GM23338 (cell line): Measurements from ENCODE around the gene SLC6A13. TPM values are rescaled to one million over a fixed set of nuclear protein-coding genes. Genes with fewer than 3 reads are reported as not detected.

ENCODE experiments used
- ATAC-seq: fragments of 200-7000 bp; cut with Tn5 transposase; 3 replicates; pipeline ENCODE4 v1.9.1; 2020
- DNase-seq: peaks from one replicate; pipeline ENCODE4 v3.0.0-alpha.2; 2015; ENCODE audit warnings: low spot score
- H2AFZ ChIP-seq: fragments of 200-600 bp; sonication (generic); 2 replicates; pipeline ENCODE4 v1.8.0; 2016; ENCODE audit warnings: antibody characterized with exemption, mild to moderate bottlenecking, moderate library complexity
- H3F3A ChIP-seq: fragments of 200-600 bp; sonication (generic); replicated peaks from 2 replicates; pipeline ENCODE4 v1.8.0; 2017; ENCODE audit warnings: antibody characterized with exemption, mixed run types, low read depth
- H3K27ac ChIP-seq: fragments of 200-600 bp; sonication (generic); 2 replicates; pipeline ENCODE4 v1.6.1; 2016; ENCODE audit warnings: low read depth
- H3K27me3 ChIP-seq: fragments of 200-600 bp; sonication (generic); 2 replicates; pipeline ENCODE4 v1.8.0; 2016; ENCODE audit warnings: mild to moderate bottlenecking, mixed run types, moderate library complexity; ENCODE audit not compliant: insufficient read depth
- H3K36me3 ChIP-seq: fragments of 200-600 bp; sonication (generic); 2 replicates; pipeline ENCODE4 v1.8.0; 2016; ENCODE audit warnings: mild to moderate bottlenecking; ENCODE audit not compliant: insufficient read depth
- H3K4me1 ChIP-seq: fragments of 200-600 bp; sonication (generic); 2 replicates; pipeline ENCODE4 v1.8.0; 2016; ENCODE audit warnings: mild to moderate bottlenecking, moderate library complexity; ENCODE audit not compliant: insufficient read depth
- H3K4me2 ChIP-seq: fragments of 200-600 bp; sonication (generic); 2 replicates; pipeline ENCODE4 v1.7.1; 2017; ENCODE audit warnings: mixed run types
- H3K4me3 ChIP-seq: fragments of 200-600 bp; sonication (generic); 2 replicates; pipeline ENCODE4 v1.6.1; 2016; ENCODE audit warnings: mixed run types
- H3K79me2 ChIP-seq: fragments of 200-600 bp; sonication (generic); replicated peaks from 2 replicates; pipeline ENCODE4 v1.8.0; 2017; ENCODE audit warnings: mild to moderate bottlenecking; ENCODE audit not compliant: insufficient read depth
- H3K9me2 ChIP-seq: fragments of 200-600 bp; sonication (generic); 2 replicates; pipeline ENCODE4 v1.8.0; 2017; ENCODE audit not compliant: insufficient read depth
- H4K20me1 ChIP-seq: fragments of 200-600 bp; sonication (generic); replicated peaks from 2 replicates; pipeline ENCODE4 v1.8.0; 2017; ENCODE audit warnings: mild to moderate bottlenecking; ENCODE audit not compliant: insufficient read depth
- H3K27ac Mint-ChIP-seq: 2 replicates; pipeline ENCODE4 v1.8.0; 2020; ENCODE audit warnings: inconsistent platforms, mild to moderate bottlenecking, moderate library complexity, mixed read lengths
- H3K27me3 Mint-ChIP-seq: 3 replicates; pipeline ENCODE4 v1.8.0; 2022; ENCODE audit warnings: low read depth, mild to moderate bottlenecking, moderate library complexity, mixed read lengths, inconsistent platforms; ENCODE audit not compliant: insufficient read depth, poor library complexity
- H3K36me3 Mint-ChIP-seq: 3 replicates; pipeline ENCODE4 v1.8.0; 2021; ENCODE audit warnings: low read depth, mild to moderate bottlenecking, inconsistent platforms, moderate library complexity, mixed read lengths
- H3K4me1 Mint-ChIP-seq: 3 replicates; pipeline ENCODE4 v1.8.0; 2020; ENCODE audit warnings: mild to moderate bottlenecking, inconsistent platforms, mixed read lengths
- H3K4me3 Mint-ChIP-seq: 3 replicates; pipeline ENCODE4 v1.8.0; 2021; ENCODE audit warnings: moderate library complexity, mild to moderate bottlenecking, inconsistent platforms, mixed read lengths
- H3K9me3 Mint-ChIP-seq: 3 replicates; pipeline ENCODE4 v1.8.0; 2020; ENCODE audit warnings: moderate library complexity, mild to moderate bottlenecking, inconsistent platforms, mixed read lengths
- CREB1 ChIP-seq: fragments of 250-450 bp; sonication (Bioruptor Pico); IDR thresholded peaks from 2 replicates; pipeline ENCODE4 v1.5.0; 2020; ENCODE audit warnings: low read depth, mild to moderate bottlenecking, moderate library complexity
- EZH2 ChIP-seq: fragments of 200-600 bp; sonication (generic); IDR thresholded peaks from one replicate; pipeline ENCODE4 v1.8.0; 2017; ENCODE audit warnings: antibody characterized with exemption, mild to moderate bottlenecking, low read depth; ENCODE audit not compliant: unreplicated experiment
- EZH2phosphoT487 ChIP-seq: fragments of 200-600 bp; sonication (generic); IDR thresholded peaks from one replicate; pipeline ENCODE4 v1.8.1; 2018; ENCODE audit warnings: antibody characterized with exemption; ENCODE audit not compliant: unreplicated experiment
- JUNB ChIP-seq: IDR thresholded peaks from one replicate; pipeline ENCODE4 v1.6.1; 2016; ENCODE audit warnings: antibody characterized with exemption; ENCODE audit not compliant: unreplicated experiment
- NANOG ChIP-seq: IDR thresholded peaks from 2 replicates; pipeline ENCODE4 v1.6.1; 2016; ENCODE audit warnings: antibody characterized with exemption, borderline replicate concordance
- POLR2AphosphoS5 ChIP-seq: IDR thresholded peaks from 2 replicates; pipeline ENCODE4 v1.6.1; 2016; ENCODE audit warnings: antibody characterized with exemption, low read depth
- STAT1 ChIP-seq: IDR thresholded peaks from one replicate; pipeline ENCODE4 v1.6.1; 2016; ENCODE audit warnings: antibody characterized with exemption; ENCODE audit not compliant: unreplicated experiment
- ZNF114 ChIP-seq: fragments of 250-450 bp; sonication (Bioruptor Pico); IDR thresholded peaks from 2 replicates; pipeline ENCODE4 v1.5.0; 2020; ENCODE audit warnings: mild to moderate bottlenecking, moderate library complexity
- ZNF331 ChIP-seq: fragments of 250-450 bp; sonication (Bioruptor Pico); IDR thresholded peaks from 2 replicates; pipeline ENCODE4 v1.5.0; 2020; ENCODE audit warnings: low read depth, mild to moderate bottlenecking, moderate library complexity
- polyA plus RNA-seq: library from polyadenylated mRNA; unstranded; fragments of >200 nt; fragmentation: Nextera tagmentation; extraction: Ambion mirVana; gene quantifications from 2 replicates; pipeline ENCODE4 v1.2.1, GENCODE V29; 2016
- total RNA-seq: library from RNA; depleted of rRNA; stranded (reverse); fragments of >200 nt; shearing (Covaris generic); gene quantifications from 2 replicates; pipeline ENCODE4 v1.2.3, GENCODE V29; 2014
- TF ChIP-seq, protein P1 (sequence below), 2 experiments: fragments of 200-600 bp in 1 of 2; sonication (generic) in 1 of 2; conservative IDR thresholded peaks; 2 replicates each; pipeline versions ENCODE4 v1.5.1 to v1.6.1; 2016 to 2017; ENCODE audit warnings: antibody characterized with exemption in 2 of 2, low read depth in 2 of 2, mild to moderate bottlenecking in 2 of 2, moderate library complexity in 1 of 2
- TF ChIP-seq, protein P2 (sequence below): fragments of 250-450 bp; sonication (Bioruptor Pico); IDR thresholded peaks from 2 replicates; pipeline ENCODE4 v1.5.0; 2020; ENCODE audit warnings: mild to moderate bottlenecking, moderate library complexity
- TF ChIP-seq, protein P3 (sequence below): IDR thresholded peaks from one replicate; pipeline ENCODE4 v1.6.1; 2018; ENCODE audit warnings: antibody characterized with exemption; ENCODE audit not compliant: unreplicated experiment
- TF ChIP-seq, protein P4 (sequence below): IDR thresholded peaks from 2 replicates; pipeline ENCODE4 v1.6.1; 2016; ENCODE audit warnings: antibody characterized with exemption

The SLC6A13 gene
- total and polyA plus RNA-seq, 2 experiments from 2014 or later = not detected

DNA sequence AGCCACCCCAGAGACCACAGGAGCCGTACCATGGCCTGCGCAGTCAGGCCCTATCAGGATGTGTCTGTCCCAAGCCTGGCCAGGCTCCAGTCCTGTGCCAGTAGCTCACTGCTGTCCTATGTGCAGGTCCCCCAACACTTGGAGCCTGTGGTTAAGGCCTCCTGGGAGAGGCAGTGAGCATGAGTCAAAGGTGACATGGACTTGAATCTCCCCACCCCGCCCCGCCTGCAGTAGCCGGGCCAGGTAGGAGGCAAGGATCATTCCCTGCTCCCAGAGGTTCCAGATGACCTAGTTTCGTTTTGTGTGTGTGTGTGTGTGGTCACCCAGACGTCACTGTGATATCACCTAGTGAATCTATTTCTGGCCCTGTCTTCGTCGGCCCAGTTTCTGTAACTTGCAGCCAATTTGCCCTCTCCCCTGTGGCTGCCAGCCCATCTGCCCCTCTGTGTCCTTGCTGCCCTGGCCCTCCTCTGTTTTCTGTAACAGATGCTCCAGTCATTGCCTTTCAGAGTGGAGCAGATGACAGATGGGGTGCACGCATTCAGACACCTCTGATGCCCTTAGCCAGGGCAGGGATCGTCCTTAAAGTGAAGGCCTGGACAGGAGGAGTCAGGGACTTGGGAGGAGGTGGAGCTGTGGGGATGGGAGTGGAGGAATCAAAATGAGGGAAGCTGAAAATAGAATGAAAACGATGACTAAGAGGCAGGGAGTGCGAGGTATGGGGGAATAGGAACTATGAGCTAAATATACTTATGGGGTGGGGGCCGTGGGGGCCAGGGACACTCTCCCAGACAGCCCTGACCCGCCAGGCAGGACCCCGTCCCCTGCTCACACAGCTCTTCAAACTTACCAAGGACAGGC is 86.1 kb downstream of the SLC6A13 start:
- Histone ChIP-seq H3K27me3 (no peaks in the 10 kb centered on the region), H3K27ac (no peak overlapping the region), H3K4me3 (no peak overlapping the region), H3K4me1 (no peaks in the 10 kb centered on the region; the same call in 1 of the 2 replicates), H3K36me3 (no peaks in the 10 kb centered on the region; the same call in 1 of the 2 replicates), H3K9me2 (no peaks in the 10 kb centered on the region), H3K79me2 (no peaks in the 10 kb centered on the region), H2AFZ (no peak overlapping the region), H3K4me2 (no peak overlapping the region), H3F3A (no peaks in the 10 kb centered on the region), H4K20me1 (no peaks in the 10 kb centered on the region)
- DNase-seq = no peak
- no peaks in the 10 kb centered on the region for H3K9me3 Mint-ChIP-seq
- ATAC-seq = no peak
- TF ChIP-seq POLR2AphosphoS5 (no peak), ZNF331 (CRISPR knock-in tag) (no peak), JUNB (no peak), STAT1 (no peak), EZH2 (no peak), ZNF114 (no peak), NANOG (no peak), EZH2phosphoT487 (no peak), CREB1 (no peak)
- TF ChIP-seq, protein P1, sequence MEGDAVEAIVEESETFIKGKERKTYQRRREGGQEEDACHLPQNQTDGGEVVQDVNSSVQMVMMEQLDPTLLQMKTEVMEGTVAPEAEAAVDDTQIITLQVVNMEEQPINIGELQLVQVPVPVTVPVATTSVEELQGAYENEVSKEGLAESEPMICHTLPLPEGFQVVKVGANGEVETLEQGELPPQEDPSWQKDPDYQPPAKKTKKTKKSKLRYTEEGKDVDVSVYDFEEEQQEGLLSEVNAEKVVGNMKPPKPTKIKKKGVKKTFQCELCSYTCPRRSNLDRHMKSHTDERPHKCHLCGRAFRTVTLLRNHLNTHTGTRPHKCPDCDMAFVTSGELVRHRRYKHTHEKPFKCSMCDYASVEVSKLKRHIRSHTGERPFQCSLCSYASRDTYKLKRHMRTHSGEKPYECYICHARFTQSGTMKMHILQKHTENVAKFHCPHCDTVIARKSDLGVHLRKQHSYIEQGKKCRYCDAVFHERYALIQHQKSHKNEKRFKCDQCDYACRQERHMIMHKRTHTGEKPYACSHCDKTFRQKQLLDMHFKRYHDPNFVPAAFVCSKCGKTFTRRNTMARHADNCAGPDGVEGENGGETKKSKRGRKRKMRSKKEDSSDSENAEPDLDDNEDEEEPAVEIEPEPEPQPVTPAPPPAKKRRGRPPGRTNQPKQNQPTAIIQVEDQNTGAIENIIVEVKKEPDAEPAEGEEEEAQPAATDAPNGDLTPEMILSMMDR (conservative IDR thresholded peaks at IDR 0.05; ENCODE audit: low read depth in 2 of 2) = no peak
- TF ChIP-seq, protein P2, sequence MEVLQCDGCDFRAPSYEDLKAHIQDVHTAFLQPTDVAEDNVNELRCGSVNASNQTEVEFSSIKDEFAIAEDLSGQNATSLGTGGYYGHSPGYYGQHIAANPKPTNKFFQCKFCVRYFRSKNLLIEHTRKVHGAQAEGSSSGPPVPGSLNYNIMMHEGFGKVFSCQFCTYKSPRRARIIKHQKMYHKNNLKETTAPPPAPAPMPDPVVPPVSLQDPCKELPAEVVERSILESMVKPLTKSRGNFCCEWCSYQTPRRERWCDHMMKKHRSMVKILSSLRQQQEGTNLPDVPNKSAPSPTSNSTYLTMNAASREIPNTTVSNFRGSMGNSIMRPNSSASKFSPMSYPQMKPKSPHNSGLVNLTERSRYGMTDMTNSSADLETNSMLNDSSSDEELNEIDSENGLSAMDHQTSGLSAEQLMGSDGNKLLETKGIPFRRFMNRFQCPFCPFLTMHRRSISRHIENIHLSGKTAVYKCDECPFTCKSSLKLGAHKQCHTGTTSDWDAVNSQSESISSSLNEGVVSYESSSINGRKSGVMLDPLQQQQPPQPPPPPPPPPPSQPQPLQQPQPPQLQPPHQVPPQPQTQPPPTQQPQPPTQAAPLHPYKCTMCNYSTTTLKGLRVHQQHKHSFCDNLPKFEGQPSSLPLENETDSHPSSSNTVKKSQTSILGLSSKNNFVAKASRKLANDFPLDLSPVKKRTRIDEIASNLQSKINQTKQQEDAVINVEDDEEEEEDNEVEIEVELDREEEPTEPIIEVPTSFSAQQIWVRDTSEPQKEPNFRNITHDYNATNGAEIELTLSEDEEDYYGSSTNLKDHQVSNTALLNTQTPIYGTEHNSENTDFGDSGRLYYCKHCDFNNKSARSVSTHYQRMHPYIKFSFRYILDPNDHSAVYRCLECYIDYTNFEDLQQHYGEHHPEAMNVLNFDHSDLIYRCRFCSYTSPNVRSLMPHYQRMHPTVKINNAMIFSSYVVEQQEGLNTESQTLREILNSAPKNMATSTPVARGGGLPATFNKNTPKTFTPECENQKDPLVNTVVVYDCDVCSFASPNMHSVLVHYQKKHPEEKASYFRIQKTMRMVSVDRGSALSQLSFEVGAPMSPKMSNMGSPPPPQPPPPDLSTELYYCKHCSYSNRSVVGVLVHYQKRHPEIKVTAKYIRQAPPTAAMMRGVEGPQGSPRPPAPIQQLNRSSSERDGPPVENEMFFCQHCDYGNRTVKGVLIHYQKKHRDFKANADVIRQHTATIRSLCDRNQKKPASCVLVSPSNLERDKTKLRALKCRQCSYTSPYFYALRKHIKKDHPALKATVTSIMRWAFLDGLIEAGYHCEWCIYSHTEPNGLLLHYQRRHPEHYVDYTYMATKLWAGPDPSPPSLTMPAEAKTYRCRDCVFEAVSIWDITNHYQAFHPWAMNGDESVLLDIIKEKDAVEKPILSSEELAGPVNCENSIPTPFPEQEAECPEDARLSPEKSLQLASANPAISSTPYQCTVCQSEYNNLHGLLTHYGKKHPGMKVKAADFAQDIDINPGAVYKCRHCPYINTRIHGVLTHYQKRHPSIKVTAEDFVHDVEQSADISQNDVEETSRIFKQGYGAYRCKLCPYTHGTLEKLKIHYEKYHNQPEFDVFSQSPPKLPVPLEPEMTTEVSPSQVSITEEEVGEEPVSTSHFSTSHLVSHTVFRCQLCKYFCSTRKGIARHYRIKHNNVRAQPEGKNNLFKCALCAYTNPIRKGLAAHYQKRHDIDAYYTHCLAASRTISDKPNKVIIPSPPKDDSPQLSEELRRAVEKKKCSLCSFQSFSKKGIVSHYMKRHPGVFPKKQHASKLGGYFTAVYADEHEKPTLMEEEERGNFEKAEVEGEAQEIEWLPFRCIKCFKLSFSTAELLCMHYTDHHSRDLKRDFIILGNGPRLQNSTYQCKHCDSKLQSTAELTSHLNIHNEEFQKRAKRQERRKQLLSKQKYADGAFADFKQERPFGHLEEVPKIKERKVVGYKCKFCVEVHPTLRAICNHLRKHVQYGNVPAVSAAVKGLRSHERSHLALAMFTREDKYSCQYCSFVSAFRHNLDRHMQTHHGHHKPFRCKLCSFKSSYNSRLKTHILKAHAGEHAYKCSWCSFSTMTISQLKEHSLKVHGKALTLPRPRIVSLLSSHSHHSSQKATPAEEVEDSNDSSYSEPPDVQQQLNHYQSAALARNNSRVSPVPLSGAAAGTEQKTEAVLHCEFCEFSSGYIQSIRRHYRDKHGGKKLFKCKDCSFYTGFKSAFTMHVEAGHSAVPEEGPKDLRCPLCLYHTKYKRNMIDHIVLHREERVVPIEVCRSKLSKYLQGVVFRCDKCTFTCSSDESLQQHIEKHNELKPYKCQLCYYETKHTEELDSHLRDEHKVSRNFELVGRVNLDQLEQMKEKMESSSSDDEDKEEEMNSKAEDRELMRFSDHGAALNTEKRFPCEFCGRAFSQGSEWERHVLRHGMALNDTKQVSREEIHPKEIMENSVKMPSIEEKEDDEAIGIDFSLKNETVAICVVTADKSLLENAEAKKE = no peak
- TF ChIP-seq, protein P3, sequence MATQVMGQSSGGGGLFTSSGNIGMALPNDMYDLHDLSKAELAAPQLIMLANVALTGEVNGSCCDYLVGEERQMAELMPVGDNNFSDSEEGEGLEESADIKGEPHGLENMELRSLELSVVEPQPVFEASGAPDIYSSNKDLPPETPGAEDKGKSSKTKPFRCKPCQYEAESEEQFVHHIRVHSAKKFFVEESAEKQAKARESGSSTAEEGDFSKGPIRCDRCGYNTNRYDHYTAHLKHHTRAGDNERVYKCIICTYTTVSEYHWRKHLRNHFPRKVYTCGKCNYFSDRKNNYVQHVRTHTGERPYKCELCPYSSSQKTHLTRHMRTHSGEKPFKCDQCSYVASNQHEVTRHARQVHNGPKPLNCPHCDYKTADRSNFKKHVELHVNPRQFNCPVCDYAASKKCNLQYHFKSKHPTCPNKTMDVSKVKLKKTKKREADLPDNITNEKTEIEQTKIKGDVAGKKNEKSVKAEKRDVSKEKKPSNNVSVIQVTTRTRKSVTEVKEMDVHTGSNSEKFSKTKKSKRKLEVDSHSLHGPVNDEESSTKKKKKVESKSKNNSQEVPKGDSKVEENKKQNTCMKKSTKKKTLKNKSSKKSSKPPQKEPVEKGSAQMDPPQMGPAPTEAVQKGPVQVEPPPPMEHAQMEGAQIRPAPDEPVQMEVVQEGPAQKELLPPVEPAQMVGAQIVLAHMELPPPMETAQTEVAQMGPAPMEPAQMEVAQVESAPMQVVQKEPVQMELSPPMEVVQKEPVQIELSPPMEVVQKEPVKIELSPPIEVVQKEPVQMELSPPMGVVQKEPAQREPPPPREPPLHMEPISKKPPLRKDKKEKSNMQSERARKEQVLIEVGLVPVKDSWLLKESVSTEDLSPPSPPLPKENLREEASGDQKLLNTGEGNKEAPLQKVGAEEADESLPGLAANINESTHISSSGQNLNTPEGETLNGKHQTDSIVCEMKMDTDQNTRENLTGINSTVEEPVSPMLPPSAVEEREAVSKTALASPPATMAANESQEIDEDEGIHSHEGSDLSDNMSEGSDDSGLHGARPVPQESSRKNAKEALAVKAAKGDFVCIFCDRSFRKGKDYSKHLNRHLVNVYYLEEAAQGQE = no peak
- TF ChIP-seq, protein P4, sequence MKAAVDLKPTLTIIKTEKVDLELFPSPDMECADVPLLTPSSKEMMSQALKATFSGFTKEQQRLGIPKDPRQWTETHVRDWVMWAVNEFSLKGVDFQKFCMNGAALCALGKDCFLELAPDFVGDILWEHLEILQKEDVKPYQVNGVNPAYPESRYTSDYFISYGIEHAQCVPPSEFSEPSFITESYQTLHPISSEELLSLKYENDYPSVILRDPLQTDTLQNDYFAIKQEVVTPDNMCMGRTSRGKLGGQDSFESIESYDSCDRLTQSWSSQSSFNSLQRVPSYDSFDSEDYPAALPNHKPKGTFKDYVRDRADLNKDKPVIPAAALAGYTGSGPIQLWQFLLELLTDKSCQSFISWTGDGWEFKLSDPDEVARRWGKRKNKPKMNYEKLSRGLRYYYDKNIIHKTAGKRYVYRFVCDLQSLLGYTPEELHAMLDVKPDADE = no peak
- peaks cover 41% of the 10 kb centered on the region for H3K4me1 Mint-ChIP-seq
- H3K27me3 Mint-ChIP-seq = peaks cover 15% of the 10 kb centered on the region
- no peak overlapping the region for H3K27ac Mint-ChIP-seq
- no peak overlapping the region for H3K4me3 Mint-ChIP-seq
- no peaks in the 10 kb centered on the region; the same call in 2 of the 3 replicates for H3K36me3 Mint-ChIP-seq
